HG03097 (cell line): Measurements from ENCODE around the gene SPNS1.
"Not testable (repeated sequence)": the region's sequence is repeated elsewhere in the genome, so short reads cannot be mapped to it uniquely, and the experiment has no call there.

Experiments used
- ATAC-seq: cut with Tn5 transposase; IDR thresholded peaks from one replicate; pipeline ENCODE4 v1.9.1; 2021; ENCODE audit not compliant: unreplicated experiment, low FRiP score

The SPNS1 gene, protein sequence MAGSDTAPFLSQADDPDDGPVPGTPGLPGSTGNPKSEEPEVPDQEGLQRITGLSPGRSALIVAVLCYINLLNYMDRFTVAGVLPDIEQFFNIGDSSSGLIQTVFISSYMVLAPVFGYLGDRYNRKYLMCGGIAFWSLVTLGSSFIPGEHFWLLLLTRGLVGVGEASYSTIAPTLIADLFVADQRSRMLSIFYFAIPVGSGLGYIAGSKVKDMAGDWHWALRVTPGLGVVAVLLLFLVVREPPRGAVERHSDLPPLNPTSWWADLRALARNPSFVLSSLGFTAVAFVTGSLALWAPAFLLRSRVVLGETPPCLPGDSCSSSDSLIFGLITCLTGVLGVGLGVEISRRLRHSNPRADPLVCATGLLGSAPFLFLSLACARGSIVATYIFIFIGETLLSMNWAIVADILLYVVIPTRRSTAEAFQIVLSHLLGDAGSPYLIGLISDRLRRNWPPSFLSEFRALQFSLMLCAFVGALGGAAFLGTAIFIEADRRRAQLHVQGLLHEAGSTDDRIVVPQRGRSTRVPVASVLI

DNA sequence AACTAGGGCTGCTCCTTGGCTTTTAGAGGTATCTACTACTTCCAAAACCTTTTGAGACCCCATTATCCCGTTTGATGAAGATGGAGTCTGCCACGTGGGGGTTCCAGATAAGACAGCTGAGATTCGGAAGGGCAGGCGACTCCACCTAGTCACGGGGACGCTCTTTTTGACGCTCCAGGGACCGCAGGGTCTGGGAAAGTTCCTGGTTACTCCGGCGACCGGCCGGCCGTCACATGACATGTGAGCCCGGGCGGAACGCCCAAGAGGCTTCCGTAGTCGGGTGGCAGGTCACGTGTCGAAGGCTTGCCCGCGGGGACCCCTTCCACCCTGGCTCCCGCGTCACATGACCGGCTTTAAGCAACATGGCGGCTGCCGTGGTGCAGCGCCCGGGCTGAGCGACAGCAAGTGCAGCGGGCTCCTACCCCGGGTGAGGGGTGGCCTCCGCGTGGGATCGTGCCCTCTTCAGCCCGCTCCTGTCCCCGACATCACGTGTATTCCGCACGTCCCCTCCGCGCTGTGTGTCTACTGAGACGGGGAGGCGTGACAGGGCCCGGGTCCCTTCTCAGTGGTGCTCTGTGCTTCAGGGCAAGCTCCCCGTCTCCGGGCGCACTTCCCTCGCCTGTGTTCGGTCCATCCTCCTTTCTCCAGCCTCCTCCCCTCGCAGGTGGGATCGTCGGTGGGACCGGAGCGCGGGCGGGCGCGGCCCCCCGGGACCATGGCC lies at the start of gene SPNS1:
Gene SPNS1 (plus strand): TSS at position 342 of the 721 bp plus-strand sequence. CDS start 374 bp downstream, at position 716.
- ATAC-seq = peak; percentile 73

DNA sequence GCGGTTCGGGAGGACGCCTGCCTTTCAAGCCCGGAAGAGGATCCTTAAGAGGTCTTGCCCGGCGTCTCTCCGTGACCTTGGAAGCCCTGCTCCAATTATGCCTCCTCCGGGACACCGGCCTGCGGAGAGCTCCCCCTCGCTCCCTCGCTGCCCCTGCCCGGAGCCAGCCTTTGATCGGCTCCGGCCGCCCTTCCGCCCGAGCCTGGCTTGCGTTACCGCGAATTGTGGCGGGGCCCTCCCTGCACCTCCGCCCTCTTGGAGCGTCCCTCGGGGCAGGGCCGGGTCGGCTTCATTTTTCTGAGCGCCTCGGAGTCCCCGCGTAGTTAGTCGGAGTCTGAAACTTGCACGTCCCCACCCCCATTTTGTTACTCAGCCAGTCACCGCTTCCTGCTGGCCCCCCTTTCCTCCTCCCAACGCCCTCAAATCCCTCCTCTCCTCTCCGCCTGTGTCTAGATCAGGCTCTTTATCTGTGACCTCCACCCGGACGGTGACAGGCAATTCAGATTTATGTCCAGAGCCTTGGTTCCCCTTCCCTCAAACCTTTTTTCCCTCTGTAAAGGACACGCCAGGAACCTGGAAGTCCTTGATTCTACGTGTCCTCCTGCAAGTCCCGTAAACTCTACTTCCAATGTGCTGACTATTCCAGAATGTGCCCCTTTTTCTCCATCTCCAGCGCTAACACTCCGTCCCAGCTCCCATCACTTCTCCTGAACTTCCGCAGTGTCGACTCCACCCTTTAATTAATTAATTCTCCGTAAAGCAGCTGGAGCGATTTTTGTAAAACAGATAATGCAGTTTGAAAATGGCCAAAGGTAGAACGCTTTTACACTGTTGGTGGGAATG lies 49.0 kb upstream of the SPNS1 start:
- ATAC-seq = peak; percentile 40

DNA sequence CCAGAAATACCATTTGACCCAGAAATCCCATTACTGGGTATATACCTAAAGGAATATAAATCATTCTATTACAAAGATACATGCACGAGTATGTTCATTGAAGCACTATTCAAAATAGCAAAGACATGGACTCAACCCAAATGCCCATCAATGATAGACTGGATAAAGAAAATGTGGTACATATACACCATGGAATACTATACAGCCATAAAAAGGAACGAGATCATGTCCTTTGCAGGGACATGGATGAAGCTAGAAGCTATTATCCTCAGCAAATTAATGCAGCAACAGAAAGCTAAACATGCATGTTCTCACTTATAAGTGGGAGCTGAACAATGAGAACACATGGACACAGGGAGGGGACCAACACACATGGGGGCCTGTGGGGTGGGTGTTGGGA lies 48.3 kb upstream of the SPNS1 start:
- ATAC-seq = not testable (repeated sequence)

GRCh38 chr16:28927815-28928214 lies 46.8 kb upstream of the SPNS1 start:
- ATAC-seq = no peak

- no peak for ATAC-seq
These were observed 44.4 kb upstream of the SPNS1 start for GRCh38 chr16:28930203-28930602.

GRCh38 chr16:28930652-28931051 lies 43.9 kb upstream of the SPNS1 start:
- peak; percentile 55 for ATAC-seq

DNA sequence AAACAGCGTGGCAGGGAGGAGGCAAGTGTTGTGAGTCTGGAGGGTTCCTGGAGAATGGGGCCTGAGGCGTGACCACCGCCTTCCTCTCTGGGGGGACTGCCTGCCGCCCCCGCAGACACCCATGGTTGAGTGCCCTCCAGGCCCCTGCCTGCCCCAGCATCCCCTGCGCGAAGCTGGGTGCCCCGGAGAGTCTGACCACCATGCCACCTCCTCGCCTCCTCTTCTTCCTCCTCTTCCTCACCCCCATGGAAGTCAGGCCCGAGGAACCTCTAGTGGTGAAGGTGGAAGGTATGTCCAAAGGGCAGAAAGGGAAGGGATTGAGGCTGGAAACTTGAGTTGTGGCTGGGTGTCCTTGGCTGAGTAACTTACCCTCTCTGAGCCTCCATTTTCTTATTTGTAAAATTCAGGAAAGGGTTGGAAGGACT lies 42.8 kb upstream of the SPNS1 start, which contains the start of gene CD19:
Gene CD19 (plus strand): TSS at position 171 of the 425 bp plus-strand sequence. CDS start 30 bp downstream, at position 201.
- no peak for ATAC-seq

GRCh38 chr16:28932339-28933141 lies 42.0 kb upstream of the SPNS1 start:
- no peak for ATAC-seq

DNA sequence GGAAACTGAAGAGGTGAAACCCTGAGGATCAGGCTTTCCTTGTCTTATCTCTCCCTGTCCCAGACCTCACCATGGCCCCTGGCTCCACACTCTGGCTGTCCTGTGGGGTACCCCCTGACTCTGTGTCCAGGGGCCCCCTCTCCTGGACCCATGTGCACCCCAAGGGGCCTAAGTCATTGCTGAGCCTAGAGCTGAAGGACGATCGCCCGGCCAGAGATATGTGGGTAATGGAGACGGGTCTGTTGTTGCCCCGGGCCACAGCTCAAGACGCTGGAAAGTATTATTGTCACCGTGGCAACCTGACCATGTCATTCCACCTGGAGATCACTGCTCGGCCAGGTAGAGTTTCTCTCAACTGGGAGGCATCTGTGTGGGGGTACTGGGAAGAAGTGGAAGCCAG lies 41.4 kb upstream of the SPNS1 start:
- ATAC-seq = no peak

- no peak for ATAC-seq
These were observed 39.2 kb upstream of the SPNS1 start for GRCh38 chr16:28935346-28935745.

- ATAC-seq = peak; percentile 55
These were observed 38.4 kb upstream of the SPNS1 start for GRCh38 chr16:28935924-28936783.

DNA sequence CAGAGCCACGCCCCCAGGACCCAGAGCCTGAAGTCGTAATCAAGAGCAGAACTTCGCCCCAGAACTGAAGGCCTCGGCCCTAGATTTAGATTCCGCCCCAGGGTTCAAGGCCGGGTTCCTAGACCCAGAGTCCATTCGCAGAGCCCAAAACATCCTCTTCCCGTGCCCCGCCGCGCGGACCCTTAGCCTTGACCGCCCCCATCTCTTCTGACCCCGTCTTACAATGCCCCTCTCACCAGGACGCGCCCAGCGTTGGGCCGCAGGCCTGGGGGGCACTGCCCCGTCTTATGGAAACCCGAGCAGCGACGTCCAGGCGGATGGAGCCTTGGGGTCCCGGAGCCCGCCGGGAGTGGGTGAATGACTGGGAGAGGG lies 37.8 kb upstream of the SPNS1 start:
- no peak for ATAC-seq

DNA sequence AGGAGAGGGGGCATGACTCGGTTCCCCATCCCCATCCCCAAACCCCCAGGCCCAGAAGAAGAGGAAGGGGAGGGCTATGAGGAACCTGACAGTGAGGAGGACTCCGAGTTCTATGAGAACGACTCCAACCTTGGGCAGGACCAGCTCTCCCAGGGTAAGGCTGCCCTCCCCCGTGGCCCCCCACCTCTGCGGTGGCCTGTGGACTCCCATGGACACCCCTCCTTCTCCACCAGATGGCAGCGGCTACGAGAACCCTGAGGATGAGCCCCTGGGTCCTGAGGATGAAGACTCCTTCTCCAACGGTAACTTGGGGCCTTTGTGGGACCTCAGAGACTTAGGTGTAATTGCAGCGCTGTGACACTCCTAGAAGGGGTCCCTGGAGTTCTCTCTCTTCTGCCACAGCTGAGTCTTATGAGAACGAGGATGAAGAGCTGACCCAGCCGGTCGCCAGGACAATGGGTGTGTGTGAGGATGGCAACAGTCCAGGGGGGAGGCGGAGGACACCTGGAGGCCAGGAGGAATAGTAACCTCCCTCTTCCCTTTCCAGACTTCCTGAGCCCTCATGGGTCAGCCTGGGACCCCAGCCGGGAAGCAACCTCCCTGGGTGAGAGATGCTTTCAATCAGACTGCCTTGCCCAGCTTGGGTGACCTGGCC lies 37.2 kb upstream of the SPNS1 start:
- ATAC-seq = no peak

DNA sequence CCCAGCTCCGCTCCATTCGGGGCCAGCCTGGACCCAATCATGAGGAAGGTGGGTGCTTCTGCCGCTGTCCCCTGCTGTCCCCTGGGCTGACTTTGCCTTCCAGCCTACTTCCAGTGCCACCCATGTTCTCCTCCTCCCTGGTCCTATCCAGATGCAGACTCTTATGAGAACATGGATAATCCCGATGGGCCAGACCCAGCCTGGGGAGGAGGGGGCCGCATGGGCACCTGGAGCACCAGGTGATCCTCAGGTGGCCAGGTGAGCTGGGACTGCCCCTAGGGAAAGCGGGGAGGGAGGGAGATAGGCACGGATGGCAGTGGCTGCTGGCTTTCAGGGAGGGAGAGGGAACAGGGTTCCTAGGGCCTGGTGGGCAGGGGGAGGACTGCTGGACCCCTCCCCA lies 35.9 kb upstream of the SPNS1 start:
- ATAC-seq = no peak

DNA sequence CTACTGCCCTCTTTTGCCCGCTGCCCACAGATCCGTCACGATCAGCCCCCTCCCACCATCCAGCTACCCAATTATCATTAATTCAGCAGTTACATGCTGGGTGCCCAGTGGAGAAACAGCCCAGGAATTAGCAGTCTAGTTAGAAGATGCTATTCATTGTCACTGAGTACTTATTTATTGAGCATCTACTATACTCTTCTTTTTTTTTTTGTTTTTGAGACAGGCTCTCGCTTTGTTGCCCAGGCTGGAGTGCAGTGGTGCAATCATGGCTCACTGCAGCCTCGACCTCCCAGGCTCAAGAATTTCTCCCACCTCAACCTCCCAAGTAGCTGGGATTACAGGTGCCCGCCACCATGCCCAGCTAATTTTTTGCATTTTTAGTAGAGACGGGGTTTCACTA lies 34.8 kb upstream of the SPNS1 start:
- ATAC-seq = not testable (repeated sequence)

GRCh38 chr16:28943281-28943680 lies 31.3 kb upstream of the SPNS1 start:
- no peak for ATAC-seq

DNA sequence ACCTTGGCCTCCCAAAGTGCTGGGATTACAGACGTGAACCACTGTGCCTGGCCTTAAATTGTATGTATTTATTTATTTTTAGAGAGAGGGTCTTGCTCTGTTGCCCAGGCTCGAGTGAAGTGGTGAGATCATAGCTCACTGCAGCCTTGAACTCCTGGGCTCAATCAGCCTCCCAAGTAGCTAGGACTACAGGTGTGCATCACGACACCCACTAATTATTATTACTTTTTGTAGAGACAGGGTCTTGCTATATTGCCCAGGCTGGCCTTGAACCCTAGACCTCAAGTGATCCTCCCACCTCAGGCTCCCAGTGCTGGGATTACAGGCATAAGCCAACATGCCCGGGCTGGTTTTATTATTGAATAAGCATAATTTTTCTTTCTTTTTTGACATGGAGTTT lies 27.9 kb upstream of the SPNS1 start:
- ATAC-seq = no peak

- peak; percentile 92 for ATAC-seq
These were observed 23.7 kb upstream of the SPNS1 start, which contains the start of gene NFATC2IP for GRCh38 chr16:28950648-28951409. Gene NFATC2IP, plus strand, starts transcription at chr16:28950937. Its CDS starts 75 bp downstream, at chr16:28951012.
